IPS-NIHi11 (cell line): Measurements from ENCODE around the gene PARVB.

Experiments
- DNase-seq: peaks from one replicate; pipeline ENCODE4 v3.0.0; 2012; ENCODE audit warnings: mixed read lengths, low spot score

PARVB gene

GRCh38 chr22:44201665-44202064 is 177.6 kb downstream of the PARVB start:
- no peak for DNase-seq

GRCh38 chr22:44202261-44202789 is 178.2 kb downstream of the PARVB start:
- DNase-seq, result no peak

DNA sequence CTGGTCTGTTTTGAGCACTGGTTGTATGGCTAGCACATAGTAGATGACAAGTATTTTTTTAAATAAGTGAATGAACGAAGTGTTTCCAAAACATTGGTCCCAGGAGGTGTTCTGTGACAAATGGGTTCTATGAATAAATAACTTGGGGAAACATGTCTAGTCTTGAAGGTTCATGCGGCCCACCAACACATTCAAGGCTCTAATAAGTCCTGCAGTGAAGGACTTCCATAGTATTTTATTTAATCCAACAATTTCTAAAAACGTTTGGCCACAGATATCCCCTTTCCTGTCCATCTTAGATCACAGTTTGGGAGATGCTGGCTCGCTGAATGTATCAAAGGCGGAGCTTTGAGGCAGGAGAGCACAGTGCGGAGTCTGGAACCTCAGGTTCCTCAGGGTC is 179.1 kb downstream of the PARVB start:
- no peak for DNase-seq

DNA sequence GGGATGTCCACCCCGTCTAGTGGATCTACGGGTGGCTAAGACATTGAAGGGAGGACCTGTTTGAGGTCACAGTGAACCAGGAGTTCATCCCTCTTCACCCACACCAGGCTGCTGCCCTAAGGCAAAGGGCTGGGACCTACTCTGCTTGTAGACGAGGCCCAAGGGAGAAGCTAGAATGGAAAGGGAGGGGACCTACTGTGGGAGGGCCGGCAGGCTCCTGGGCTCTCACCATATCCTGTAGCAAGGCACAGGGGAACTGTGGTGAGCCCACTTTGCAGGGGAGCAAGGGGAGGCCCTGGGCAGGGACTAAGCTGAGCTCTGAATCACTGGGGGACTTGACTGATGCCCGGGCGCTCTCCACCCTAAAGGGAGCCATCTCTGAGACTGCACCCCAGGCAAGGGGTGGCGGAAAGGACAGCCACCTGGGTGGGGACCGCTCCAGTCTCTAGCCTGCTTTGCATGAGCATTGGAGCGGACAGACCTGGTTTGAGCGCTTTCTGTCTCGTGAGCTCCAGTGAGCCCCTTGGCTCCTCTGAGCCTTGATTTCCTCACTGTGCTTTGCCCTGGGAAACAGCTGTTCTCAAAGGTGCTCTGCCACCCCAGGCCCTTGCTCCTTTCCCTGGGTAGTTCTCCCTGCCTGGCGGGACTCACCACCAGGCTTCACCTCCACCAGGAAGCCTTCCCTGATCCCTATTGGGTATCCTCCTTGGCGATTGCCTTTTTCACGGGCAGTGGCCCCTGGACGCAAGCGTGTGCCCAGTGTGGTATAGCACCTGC is 180.8 kb downstream of the PARVB start:
- no peak for DNase-seq

DNA sequence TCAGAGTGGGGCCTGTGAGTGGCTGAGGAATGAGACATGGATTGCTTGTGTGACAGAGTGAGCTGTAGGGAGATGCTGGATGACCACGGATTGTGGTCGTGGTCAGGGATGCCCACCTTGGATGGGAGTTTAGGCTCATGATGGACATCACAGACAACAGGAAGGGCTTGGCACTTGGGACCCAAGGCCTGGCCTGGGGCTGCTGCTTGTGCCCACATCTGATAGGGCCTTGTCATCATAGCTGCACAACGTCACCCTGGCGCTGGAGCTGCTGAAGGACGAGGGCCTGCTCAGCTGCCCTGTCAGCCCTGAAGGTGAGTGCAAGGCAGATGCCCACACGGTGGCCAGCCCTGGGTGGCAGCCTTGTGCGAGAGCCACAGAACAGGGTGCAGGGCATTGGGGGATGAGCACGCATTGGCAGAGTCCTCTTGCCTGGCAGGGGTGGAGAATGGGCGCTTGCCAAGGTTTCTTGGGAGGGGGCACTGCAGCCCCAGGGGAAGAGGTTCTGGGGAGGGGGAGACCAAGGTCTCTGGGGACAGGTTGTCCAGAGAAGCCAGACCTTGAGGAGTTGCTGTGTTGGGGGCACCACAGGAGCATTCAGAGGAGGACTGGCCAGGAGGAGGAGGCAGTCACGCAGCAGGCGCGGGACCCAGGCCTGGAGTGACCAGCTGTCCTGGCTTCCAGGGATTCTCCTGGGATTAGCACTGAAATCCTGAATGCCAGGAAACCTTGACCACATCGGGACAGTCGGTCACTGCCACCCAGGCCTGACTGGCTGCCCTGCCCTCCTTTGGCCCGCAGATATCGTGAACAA is 181.6 kb downstream of the PARVB start:
- no peak for DNase-seq

GRCh38 chr22:44206330-44206645 is 182.2 kb downstream of the PARVB start:
- no peak for DNase-seq

DNA sequence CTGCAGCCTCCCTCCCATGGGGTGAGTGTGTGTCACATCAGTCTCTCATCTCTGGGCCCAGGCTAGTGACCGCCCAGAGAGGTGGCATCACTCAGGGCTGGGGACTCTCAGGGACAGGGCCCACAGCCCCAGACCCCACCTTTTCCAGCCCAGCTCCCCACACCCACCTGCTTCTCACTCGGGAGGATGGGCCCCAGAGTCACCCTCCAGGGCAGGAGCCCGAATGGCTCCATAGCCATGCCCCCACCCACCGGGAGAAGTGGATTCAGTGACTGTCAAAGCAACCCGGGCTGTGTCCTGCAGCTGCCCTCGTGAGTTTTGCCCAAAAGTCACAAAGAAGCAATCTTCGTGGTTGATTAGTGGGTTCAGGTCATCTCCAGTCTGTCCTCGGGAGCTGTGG is 182.6 kb downstream of the PARVB start:
- no peak for DNase-seq

DNA sequence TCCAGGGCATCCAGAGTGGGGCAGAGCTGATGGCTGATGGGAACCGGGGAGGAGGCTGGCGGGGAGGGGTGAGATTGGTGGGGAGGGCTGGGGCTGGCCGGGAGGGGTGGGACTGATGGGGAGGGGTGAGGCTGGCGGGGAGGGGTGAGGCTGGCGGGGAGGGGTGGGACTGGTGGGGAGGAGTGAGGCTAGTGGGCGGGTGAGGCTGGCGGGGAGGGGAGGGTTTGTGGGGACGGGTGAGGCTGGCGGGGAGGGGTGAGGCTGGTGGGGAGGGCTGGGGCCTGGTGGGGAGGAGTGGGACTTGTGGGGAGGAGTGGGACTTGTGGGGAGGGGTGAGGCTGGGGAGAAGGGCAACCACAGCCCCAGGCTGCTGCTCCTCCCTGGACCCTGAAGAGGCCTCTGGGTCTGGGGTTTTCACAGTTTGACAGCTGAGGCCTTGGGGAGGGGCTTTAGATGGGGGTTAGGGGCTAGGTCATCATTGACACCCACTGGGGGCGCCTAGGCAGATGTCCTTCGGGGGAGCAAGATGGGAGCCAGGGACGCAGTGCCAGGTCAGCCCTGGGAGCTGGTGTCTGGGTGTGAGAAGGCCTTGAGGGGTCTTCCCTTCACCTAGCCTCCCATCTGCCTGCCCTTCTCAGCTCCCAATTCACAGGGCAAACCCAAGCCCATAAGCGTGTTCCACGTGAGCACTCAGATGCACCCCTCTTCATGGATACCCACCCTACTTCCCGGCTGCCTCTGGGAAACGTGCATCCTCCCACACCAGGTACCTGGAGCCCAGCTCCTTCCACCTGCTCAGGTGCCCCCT is 183.3 kb downstream of the PARVB start:
- DNase-seq, result no peak

DNA sequence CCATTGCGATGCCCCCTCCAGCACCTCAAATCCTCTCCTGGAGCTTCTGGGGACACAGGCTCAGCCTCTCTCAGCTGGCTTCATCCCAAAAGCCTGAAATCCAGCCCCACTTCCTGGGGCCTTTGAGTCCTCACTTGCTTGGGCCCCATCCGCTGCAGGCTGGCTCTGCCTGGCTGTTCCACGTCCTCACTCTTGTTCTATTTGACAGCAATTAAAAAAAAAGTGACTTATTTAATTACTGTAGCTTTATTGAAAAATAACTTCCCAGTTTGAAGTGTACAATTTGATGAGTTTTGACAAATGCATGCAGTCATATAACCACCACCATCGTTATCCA is 183.8 kb downstream of the PARVB start:
- no peak for DNase-seq

- no peak for DNase-seq
Measured at GRCh38 chr22:44209343-44209742, 185.2 kb downstream of the PARVB start.

DNA sequence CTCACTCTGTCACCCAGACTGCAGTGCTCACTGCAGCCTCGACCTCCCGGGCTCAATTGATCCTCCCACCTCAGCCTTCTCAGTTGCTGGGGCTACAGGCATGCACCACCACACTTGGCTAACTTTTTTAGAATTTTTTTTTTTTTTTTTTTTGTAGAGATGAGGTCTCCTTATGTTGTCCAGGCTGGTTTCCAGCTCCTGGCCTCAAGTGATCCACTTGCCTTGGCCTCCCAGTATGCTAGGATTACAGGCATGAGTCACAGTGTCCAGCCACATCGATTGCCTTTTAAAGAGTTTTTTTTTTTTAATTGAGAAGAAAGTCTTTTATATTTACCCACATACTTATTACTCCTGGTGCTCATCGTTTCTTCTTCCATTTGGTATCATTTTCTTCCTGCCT is 186.6 kb downstream of the PARVB start:
- DNase-seq, result no peak

- no peak for DNase-seq
Measured at GRCh38 chr22:44211256-44211945, 187.3 kb downstream of the PARVB start.

GRCh38 chr22:44211946-44212930 is 188.1 kb downstream of the PARVB start:
- no peak for DNase-seq

- no peak for DNase-seq
Measured at GRCh38 chr22:44212936-44213335, 188.8 kb downstream of the PARVB start.

GRCh38 chr22:44213489-44214043 is 189.5 kb downstream of the PARVB start:
- DNase-seq, result no peak

DNA sequence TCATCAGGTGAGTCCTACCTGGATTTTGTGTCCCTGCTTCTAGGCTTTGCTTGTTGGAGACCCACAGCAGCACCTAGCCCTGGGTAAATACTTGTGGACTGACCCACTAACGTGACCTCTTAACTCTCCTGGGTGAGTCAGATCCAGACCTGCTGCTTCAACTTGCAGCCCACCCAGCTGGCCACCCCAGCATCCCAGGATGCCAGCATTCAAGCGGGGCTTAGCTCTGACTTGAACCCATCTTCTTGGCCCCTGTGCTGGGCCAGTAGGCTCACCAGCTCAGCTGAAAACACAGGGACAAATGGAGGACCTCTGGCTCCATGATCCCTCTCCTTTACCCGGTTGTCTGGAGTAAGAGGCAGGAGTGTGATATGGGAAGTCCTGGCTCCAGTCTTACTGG is 190.1 kb downstream of the PARVB start:
- no peak for DNase-seq

DNA sequence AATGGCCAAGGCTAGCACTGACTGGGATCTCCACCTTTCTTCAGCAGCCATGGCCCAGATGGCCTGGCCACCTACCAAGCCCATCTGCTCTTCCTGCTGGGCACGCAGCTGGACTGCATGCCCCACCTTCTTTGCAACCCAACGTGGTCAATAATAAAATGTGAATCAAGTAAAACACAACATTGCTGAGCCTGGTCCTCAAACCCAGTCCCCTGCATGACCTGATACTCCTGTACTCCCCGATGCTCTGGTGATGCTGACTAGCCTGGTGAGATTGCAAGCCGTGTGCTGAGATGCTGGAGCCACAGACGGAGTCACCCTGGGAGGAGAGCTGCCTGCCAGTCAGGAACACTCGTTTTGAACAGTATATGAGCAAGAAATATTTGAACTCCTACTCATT is 190.7 kb downstream of the PARVB start:
- no peak for DNase-seq

DNA sequence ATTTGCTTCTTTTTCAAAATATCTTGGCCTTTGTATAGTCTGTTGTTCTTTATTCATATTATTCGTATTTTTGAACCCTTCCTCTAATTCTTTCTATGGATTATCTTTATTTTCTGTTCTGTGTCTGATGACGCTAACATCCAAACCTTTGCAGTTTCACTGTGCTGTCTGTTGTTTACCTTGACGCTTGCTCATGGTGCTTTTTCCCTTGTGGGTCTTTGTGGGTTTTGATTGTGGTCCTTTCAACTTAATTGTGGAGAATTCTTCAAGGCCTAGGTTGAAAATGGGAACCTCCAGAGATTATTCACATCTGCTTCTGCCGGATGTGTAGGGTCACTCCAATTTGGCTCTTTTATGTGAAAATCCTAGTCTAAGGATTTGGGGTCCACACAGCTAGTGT is 191.2 kb downstream of the PARVB start:
- no peak for DNase-seq

GRCh38 chr22:44217346-44217745 is 193.2 kb downstream of the PARVB start:
- no peak for DNase-seq

DNA sequence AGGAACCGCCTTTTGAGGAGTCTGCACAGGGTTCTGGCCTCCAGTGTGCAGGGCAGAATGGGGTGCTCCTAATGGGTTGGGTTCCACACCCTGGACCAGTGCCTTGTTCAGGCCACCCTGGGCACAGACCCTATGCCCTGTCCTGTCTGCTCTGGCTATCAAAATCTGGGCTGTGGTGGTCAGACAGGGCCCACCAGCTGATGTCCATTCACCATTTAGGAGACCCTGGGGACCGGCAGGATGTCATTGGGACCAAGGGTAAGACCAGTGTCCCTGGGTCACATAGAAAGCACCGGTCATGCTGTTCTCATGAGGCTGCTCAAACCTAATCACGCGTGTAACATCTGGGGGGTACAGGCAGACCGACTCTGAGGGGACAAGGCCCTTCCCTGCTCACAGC is 194.0 kb downstream of the PARVB start:
- DNase-seq, result no peak
